Upper lobe of left lung (tissue), 4 donors: Measurements from ENCODE around the gene DOCK1.

Experiments used
- EP300 ChIP-seq, 4 donors: sonication (generic); formaldehyde crosslinking; IDR thresholded peaks; one replicate each; pipeline ENCODE4 v1.5.1; 2017; ENCODE audit warnings: antibody characterized with exemption in 4 of 4, control low read depth in 2 of 4
- POLR2A ChIP-seq, 4 donors: fragments of 450-650 bp; IDR thresholded peaks; one replicate each; pipeline ENCODE4 v1.5.1; 2016 to 2017; ENCODE audit warnings: antibody characterized with exemption in 4 of 4, mild to moderate bottlenecking in 2 of 4
- TF ChIP-seq, protein P1 (sequence below), 6 experiments: fragments of 450-650 bp in 4 of 6; fragments of 200-600 bp in 2 of 6; sonication (generic) in 2 of 6; IDR thresholded peaks; one replicate each; pipeline ENCODE4 v1.5.1; 2016 to 2019; ENCODE audit warnings: antibody characterized with exemption in 6 of 6

GRCh38 chr10:127044186-127044585, 139.0 kb downstream of the DOCK1 start:
- TF ChIP-seq, protein P1, sequence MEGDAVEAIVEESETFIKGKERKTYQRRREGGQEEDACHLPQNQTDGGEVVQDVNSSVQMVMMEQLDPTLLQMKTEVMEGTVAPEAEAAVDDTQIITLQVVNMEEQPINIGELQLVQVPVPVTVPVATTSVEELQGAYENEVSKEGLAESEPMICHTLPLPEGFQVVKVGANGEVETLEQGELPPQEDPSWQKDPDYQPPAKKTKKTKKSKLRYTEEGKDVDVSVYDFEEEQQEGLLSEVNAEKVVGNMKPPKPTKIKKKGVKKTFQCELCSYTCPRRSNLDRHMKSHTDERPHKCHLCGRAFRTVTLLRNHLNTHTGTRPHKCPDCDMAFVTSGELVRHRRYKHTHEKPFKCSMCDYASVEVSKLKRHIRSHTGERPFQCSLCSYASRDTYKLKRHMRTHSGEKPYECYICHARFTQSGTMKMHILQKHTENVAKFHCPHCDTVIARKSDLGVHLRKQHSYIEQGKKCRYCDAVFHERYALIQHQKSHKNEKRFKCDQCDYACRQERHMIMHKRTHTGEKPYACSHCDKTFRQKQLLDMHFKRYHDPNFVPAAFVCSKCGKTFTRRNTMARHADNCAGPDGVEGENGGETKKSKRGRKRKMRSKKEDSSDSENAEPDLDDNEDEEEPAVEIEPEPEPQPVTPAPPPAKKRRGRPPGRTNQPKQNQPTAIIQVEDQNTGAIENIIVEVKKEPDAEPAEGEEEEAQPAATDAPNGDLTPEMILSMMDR (IDR thresholded peaks at IDR 0.05) = no peak
- peak in 2 of 4 donors; percentile 35 to 61 for TF ChIP-seq EP300 (IDR thresholded peaks at IDR 0.05)
- TF ChIP-seq POLR2A (IDR thresholded peaks at IDR 0.05) = no peak
